NB4 (cell line): ENCODE results near the gene MEGF11.
A peak's percentile ranks its signal among the peaks of the same experiment; 100 is the strongest.

ENCODE experiments used
- DNase-seq: peaks from one replicate; pipeline ENCODE4 v3.0.0; 2010; ENCODE audit warnings: low read depth
- H3K4me3 ChIP-seq: one replicate; pipeline ENCODE4 v1.5.1; 2011; ENCODE audit warnings: mild to moderate bottlenecking, low read depth, low read length, moderate library complexity
- CTCF ChIP-seq: IDR thresholded peaks from one replicate; pipeline ENCODE4 v1.5.1; 2012; ENCODE audit warnings: low read depth, low read length
- MYC ChIP-seq: IDR thresholded peaks from 2 replicates; pipeline ENCODE4 v1.6.1; 2011; ENCODE audit warnings: low read depth, low read length
- POLR2A ChIP-seq: IDR thresholded peaks from 2 replicates; pipeline ENCODE4 v1.6.1; 2011; ENCODE audit warnings: mild to moderate bottlenecking; ENCODE audit not compliant: insufficient read length; ENCODE audit errors: extremely low read depth
- TF ChIP-seq, protein P1 (sequence below): IDR thresholded peaks from 2 replicates; pipeline ENCODE4 v1.6.1; 2011; ENCODE audit warnings: low read depth, low read length

The MEGF11 gene

DNA sequence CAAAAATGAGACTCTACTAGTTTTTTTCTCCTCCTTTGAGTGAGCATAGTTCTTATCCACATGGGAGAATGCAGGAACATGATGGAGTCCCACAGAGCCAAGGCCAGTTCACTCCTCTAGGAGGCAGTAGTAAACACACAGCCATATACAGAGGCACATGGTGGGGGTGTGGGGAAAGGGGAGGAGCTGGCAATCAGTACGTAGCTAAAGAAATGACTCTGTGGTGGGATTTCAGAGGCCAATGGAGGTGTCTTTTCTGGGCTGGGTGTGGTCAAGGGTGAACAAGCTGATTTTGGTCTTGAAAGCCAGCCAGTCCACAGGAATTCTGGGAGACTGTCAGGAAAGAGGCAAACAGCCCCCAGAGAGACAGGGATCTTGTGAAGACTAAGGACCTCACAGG, 390.9 kb downstream of the MEGF11 start:
- no peak overlapping the region for H3K4me3 ChIP-seq
- DNase-seq, result peak; percentile 85
- TF ChIP-seq CTCF (peak; percentile 80), POLR2A (no peak), MYC (peak; percentile 94)
- TF ChIP-seq, protein P1, sequence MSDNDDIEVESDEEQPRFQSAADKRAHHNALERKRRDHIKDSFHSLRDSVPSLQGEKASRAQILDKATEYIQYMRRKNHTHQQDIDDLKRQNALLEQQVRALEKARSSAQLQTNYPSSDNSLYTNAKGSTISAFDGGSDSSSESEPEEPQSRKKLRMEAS, result peak; percentile 93

GRCh38 chr15:65857718-65858402, 395.7 kb downstream of the MEGF11 start:
- H3K4me3 ChIP-seq, result no peak overlapping the region
- DNase-seq, result no peak
- TF ChIP-seq MYC, result no peak
- no peak for TF ChIP-seq POLR2A
- no peak for TF ChIP-seq CTCF
- TF ChIP-seq, protein P1, result no peak

DNA sequence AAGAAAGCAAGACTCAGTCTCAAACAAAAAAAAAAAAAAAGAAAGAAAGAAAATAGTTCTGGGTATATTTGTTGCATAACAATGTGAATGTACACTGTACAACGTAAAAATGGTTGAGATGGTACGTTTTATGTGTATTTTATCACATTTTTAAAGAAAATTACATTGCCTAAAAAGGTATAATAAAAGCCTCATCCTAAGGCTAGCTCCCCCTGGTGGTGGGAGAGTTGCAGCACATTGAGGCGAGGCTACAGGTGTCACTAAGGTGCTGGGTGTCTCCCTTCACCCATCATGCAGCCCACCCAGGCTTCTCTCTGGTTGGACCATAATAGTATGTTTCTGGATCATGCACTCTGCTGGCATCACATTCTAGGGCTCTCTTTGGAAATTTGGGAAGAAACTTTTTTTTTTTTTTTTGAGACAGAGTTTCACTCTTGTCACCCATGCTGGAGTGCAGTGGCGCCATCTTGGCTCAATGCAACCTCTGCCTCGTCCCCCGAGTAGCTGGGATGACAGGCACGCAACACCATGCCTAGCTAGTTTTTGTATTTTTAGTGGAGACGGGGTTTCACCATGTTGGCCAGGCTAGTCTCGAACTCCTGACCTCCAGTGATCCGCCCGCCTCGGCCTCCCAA, 396.6 kb downstream of the MEGF11 start:
- DNase-seq, result peak; percentile 66
- no peak for TF ChIP-seq MYC
- TF ChIP-seq CTCF, result peak; percentile 85
- H3K4me3 ChIP-seq, result no peak overlapping the region

DNA sequence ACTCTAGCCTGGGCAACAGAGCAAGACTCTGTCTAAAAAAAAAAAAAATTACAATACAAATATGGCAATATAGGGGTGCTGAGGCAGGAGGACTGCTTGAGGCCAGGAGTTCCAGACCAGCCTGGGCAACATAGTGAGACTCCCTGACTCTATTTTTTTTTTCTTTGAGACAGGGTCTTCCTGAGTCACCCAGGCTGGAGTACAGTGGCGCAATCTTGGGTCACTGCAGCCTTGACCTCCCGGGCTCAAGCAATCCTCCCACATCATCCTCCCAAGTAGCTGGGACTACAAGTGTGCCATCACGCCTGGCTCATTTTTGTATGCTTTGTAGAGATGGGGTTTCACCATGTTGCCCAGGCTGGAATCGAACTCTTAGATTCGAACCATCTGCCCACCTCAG, 401.6 kb downstream of the MEGF11 start:
- peak; percentile 23 for DNase-seq
- no peak overlapping the region for H3K4me3 ChIP-seq
- TF ChIP-seq MYC (no peak), CTCF (no peak), POLR2A (no peak)
- TF ChIP-seq, protein P1, result no peak

GRCh38 chr15:65847989-65848388, 405.6 kb downstream of the MEGF11 start:
- TF ChIP-seq POLR2A (no peak), CTCF (no peak), MYC (no peak)
- TF ChIP-seq, protein P1, result no peak
- DNase-seq, result no peak
- no peak overlapping the region for H3K4me3 ChIP-seq
